ENCODE results near the gene TAAR2.
"Not testable (repeated sequence)": the region's sequence is repeated elsewhere in the genome, so short reads cannot be mapped to it uniquely, and the experiment has no call there.

TAAR2 gene

DNA sequence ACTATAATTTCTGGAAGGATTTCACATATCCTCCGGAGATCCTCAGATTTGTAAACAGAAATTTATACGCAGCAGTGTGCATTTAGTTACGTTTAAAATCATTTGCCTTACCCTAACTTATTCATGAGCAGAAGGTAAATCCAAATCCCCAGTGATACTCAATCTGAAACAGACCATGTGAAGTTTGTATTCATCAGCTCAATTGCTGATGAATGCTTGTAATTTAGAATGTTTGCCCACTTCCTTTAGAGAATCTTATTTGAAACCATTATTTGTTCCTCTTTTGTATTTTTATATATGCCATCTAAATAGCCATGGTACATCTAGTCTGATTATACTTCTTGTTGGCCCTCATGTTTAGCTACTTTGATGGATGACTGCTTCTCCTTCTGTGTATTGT, 19.5 kb upstream of the TAAR2 start:
- no peak overlapping the region for H3K4me3 ChIP-seq
- no peak overlapping the region for H3K27ac ChIP-seq
- no peak for DNase-seq (ENCODE audit: low spot score)
- TF ChIP-seq, protein P1, sequence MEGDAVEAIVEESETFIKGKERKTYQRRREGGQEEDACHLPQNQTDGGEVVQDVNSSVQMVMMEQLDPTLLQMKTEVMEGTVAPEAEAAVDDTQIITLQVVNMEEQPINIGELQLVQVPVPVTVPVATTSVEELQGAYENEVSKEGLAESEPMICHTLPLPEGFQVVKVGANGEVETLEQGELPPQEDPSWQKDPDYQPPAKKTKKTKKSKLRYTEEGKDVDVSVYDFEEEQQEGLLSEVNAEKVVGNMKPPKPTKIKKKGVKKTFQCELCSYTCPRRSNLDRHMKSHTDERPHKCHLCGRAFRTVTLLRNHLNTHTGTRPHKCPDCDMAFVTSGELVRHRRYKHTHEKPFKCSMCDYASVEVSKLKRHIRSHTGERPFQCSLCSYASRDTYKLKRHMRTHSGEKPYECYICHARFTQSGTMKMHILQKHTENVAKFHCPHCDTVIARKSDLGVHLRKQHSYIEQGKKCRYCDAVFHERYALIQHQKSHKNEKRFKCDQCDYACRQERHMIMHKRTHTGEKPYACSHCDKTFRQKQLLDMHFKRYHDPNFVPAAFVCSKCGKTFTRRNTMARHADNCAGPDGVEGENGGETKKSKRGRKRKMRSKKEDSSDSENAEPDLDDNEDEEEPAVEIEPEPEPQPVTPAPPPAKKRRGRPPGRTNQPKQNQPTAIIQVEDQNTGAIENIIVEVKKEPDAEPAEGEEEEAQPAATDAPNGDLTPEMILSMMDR (IDR thresholded peaks at IDR 0.05) = no peak

DNA sequence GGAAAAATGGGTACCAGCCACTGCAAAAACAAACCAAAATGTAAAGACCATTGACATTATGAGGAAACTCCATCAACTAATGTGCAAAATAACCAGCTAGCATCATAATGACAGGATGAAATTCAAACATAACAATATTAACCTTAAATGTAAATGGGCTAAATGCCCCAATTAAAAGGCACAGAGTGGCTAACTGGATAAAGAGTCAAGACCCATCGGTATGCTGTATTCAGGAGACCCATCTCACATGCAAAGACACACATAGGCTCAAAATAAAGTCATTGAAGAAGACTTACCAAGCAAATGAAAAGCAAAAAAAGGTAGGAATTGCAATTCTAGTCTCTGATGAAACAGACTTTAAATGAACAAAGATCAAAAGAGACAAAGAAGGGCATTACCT, 13.1 kb upstream of the TAAR2 start:
- not testable (repeated sequence) for DNase-seq (ENCODE audit: low spot score); H3K4me3 ChIP-seq; H3K27ac ChIP-seq

GRCh38 chr6:132635906-132636305, 11.8 kb upstream of the TAAR2 start:
- not testable (repeated sequence) for H3K27ac ChIP-seq; DNase-seq (ENCODE audit: low spot score); H3K4me3 ChIP-seq

DNA sequence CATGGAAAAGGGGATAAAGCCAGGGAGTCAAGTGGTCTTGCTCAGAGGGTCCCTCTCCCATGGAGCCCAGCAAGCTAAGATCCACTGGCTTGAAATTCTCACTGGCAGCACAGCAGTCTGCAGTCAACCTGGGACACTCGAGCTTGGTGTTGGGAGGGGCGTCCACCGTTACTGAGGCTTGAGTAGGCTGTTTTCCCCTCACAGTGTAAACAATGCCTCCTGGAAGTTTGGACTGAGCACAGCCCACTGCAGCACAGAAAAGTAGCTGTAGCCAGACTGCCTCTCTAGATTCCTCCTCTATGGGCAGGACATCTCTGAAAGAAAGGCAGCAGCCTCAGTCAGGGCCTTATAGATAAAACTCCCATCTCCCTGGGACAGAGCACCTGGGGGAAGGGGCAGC, 11.2 kb upstream of the TAAR2 start:
- DNase-seq (ENCODE audit: low spot score); H3K4me3 ChIP-seq; H3K27ac ChIP-seq: not testable (repeated sequence)

DNA sequence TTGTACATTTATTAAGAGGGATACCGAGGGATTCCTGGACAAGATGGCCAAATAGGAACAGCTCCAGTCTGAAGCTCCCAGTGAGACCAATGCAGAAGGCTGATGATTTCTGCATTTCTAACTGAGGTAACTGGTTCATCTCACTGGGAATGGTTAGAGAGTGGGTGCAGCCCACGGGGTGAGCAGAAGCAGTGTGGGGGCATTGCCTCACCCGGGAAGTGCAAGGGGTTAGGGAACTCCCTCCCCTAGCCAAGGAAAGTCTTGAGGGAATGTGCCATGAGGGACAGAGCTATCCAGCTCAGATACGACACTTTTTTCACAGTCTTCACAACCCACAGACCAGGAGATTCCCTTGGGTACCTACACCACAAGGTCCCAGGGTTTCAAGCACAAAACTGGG, 10.7 kb upstream of the TAAR2 start:
- no peak for DNase-seq (ENCODE audit: low spot score)
- H3K4me3 ChIP-seq = no peak overlapping the region
- TF ChIP-seq, protein P1 (IDR thresholded peaks at IDR 0.05) = no peak
- H3K27ac ChIP-seq = no peak overlapping the region

DNA sequence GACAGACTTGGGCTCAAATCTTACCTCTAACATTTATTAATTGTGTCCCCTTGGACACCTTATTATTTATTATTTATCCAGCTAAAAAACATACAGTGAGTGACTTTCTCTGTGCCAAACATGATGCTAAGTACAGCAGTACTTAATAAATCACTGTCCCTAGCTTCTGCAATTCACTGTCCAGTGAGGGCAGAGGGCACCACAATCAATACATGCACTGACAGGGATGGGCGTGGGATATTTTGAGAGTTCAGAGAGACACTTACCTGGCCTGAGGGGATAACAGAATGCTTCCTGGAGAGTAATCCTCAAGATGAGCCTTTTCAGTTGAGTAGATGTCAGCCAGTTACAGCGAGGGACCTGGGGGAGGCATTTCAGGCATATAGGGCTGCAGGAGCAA, 9.3 kb upstream of the TAAR2 start:
- no peak overlapping the region for H3K4me3 ChIP-seq
- H3K27ac ChIP-seq = no peak overlapping the region
- no peak for DNase-seq (ENCODE audit: low spot score)
- TF ChIP-seq, protein P1 (IDR thresholded peaks at IDR 0.05) = no peak

DNA sequence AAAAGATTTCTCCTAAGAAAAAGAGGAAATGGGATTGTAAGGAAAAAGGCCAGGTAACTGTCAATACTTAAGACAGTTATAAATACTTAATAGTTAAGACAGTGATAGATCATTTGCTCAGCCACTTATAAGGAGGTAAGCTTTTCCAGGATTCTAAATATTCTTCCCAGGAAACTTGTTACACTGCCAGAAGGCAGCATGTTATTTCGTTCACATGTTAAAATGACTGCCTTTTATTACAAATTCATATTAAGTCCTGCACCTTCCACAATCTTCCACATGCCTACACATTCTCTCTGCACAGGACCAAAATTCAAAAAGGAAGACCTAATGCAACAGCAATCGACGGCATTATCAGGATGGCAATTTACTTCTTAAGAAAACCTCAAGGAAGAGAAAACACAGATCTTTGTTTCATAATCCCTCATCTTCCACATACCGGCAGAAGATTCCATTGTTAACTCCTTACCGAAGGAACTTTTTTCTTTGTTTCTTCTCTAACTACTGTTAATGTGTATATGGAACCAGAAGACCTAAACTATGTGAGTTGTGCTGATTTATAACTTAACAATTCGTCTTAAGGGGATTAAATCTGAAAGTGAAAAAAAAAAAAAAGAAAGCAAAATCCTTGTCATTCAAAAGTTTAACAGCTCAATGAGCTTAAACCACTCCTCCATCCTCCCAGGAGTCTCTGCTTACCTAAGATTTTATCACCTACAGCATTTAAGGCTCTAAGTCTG, 799 bp downstream of the TAAR2 start:
- TF ChIP-seq, protein P1 (IDR thresholded peaks at IDR 0.05) = no peak
- Histone ChIP-seq H3K27ac (no peak overlapping the region), H3K4me3 (no peak overlapping the region)
- no peak for DNase-seq (ENCODE audit: low spot score)

DNA sequence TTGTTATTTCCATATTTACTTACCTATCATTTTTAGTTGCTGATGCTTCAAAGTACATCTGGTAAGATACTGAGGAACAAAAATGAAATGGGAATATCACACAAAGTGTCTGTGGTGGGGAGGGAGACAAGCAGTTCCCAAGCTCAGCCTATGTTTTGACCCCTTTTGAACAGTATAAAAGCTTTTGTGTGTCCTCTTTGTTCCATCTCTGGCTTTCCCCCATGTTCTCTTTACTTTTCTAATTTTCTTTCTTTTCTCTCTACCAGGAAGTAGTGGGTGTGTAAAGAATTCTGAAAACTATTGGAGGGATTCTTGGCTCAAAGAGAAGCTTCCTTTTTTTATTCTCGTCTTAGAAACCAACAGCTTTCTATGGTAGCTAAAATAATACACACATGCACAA, 7.4 kb downstream of the TAAR2 start:
- no peak for DNase-seq (ENCODE audit: low spot score)
- no peak overlapping the region for H3K4me3 ChIP-seq
- H3K27ac ChIP-seq = no peak overlapping the region
- TF ChIP-seq, protein P1 (IDR thresholded peaks at IDR 0.05) = no peak

DNA sequence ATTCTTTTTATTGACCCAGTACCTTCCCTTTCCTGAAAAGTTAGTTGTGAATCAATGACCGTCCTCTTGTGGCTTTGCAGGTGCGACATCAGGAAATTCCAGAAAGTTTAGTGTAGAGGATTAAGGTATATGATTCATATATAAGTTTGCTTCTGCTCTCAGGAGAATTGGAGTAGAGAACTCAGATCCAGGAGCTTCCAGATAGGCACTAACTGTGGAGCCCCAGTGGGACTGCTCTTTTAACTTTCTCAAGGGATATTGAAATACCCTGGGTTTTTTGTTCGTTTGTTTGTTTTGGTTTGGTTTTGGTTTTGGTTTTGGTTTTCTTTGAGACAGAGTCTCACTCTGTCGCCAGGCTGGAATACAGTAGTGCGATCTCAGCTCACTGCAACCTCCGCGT, 9.5 kb downstream of the TAAR2 start:
- Histone ChIP-seq H3K27ac (no peak overlapping the region), H3K4me3 (no peak overlapping the region)
- TF ChIP-seq, protein P1 (IDR thresholded peaks at IDR 0.05) = no peak
- no peak for DNase-seq (ENCODE audit: low spot score)
